CD14-positive monocyte (primary cell): ENCODE measurements around the gene CHEK1. TPM values are rescaled to one million over a fixed set of nuclear protein-coding genes. Genes with fewer than 3 reads are reported as not detected.

Source experiments
- DNase-seq, 3 donors: peaks; one replicate each; pipeline ENCODE4 v3.0.0-alpha.2; 2011 to 2022
- H2AFZ ChIP-seq: 2 replicates; pipeline ENCODE4 v1.6.0; 2012; ENCODE audit warnings: mild to moderate bottlenecking, low read depth, low read length, inconsistent platforms; ENCODE audit not compliant: insufficient read depth, poor library complexity, severe bottlenecking
- H3K27ac ChIP-seq, 2 donors: 1 replicate in 1 of 2; 2 replicates in 1 of 2; pipeline ENCODE4 v1.5.1; 2012 to 2013; ENCODE audit warnings: low read length in 2 of 2, control low read depth in 1 of 2, inconsistent platforms in 1 of 2, low read depth in 1 of 2, mild to moderate bottlenecking in 1 of 2
- H3K27me3 ChIP-seq, 2 donors: one replicate each; pipeline versions ENCODE4 v1.6.0 to v1.6.1; 2011 to 2013; ENCODE audit warnings: low read length in 2 of 2; ENCODE audit not compliant: control insufficient read depth in 2 of 2, insufficient read depth in 2 of 2
- H3K36me3 ChIP-seq, 2 donors: replicated peaks in 1 of 2; 1 replicate in 1 of 2; 2 replicates in 1 of 2; pipeline versions ENCODE4 v1.5.1 to v1.6.1; 2012 to 2013; ENCODE audit warnings: low read length in 2 of 2, control low read depth in 1 of 2, inconsistent platforms in 1 of 2, mild to moderate bottlenecking in 1 of 2; ENCODE audit not compliant: insufficient read depth in 2 of 2, control insufficient read depth in 1 of 2
- H3K4me1 ChIP-seq, 2 donors: 1 replicate in 1 of 2; 2 replicates in 1 of 2; pipeline versions ENCODE4 v1.5.1 to v1.6.1; 2012 to 2013; ENCODE audit warnings: low read length in 2 of 2, control low read depth in 1 of 2, inconsistent platforms in 1 of 2, mild to moderate bottlenecking in 1 of 2, moderate library complexity in 1 of 2; ENCODE audit not compliant: insufficient read depth in 2 of 2, control insufficient read depth in 1 of 2
- H3K4me2 ChIP-seq: replicated peaks from 2 replicates; pipeline ENCODE3; 2012; ENCODE audit warnings: low read length, moderate library complexity, mild to moderate bottlenecking; ENCODE audit not compliant: poor library complexity, severe bottlenecking; ENCODE audit errors: extremely low read depth
- H3K4me3 ChIP-seq, 3 experiments: fragments of 200-600 bp in 1 of 3; sonication (generic) in 1 of 3; replicated peaks in 1 of 3; 1 replicate in 2 of 3; 2 replicates in 1 of 3; pipeline ENCODE4 v1.5.1; 2011 to 2013; ENCODE audit warnings: low read length in 3 of 3, mild to moderate bottlenecking in 3 of 3, control low read depth in 2 of 3, low read depth in 2 of 3, inconsistent platforms in 1 of 3, moderate library complexity in 1 of 3
- H3K79me2 ChIP-seq: 2 replicates; pipeline ENCODE4 v1.6.0; 2012; ENCODE audit warnings: mild to moderate bottlenecking, control low read depth, inconsistent platforms, low read length, moderate library complexity; ENCODE audit not compliant: insufficient read depth
- H3K9ac ChIP-seq: 2 replicates; pipeline ENCODE4 v1.6.0; 2017; ENCODE audit warnings: low read length, mild to moderate bottlenecking; ENCODE audit not compliant: insufficient read depth, poor library complexity, severe bottlenecking
- H3K9me3 ChIP-seq, 2 donors: replicated peaks in 1 of 2; 1 replicate in 1 of 2; 2 replicates in 1 of 2; pipeline versions ENCODE4 v1.5.1 to v1.6.1; 2012 to 2013; ENCODE audit warnings: low read length in 2 of 2, control low read depth in 1 of 2; ENCODE audit not compliant: control insufficient read depth in 1 of 2, insufficient read depth in 1 of 2
- H4K20me1 ChIP-seq: 2 replicates; pipeline ENCODE4 v1.6.0; 2012; ENCODE audit warnings: mild to moderate bottlenecking, low read length, control low read depth, moderate library complexity; ENCODE audit not compliant: insufficient read depth
- H3K27ac Mint-ChIP-seq, 7 donors: one replicate each; pipeline ENCODE4 v1.8.0; 2020; ENCODE audit warnings: mild to moderate bottlenecking in 7 of 7, mixed read lengths in 7 of 7, moderate library complexity in 6 of 7, inconsistent platforms in 2 of 7
- H3K27me3 Mint-ChIP-seq, 3 donors: one replicate each; pipeline ENCODE4 v1.8.0; 2021 to 2022; ENCODE audit warnings: low read depth in 3 of 3, mild to moderate bottlenecking in 3 of 3, mixed read lengths in 3 of 3, moderate library complexity in 3 of 3, inconsistent platforms in 1 of 3
- H3K36me3 Mint-ChIP-seq, 2 donors: one replicate each; pipeline ENCODE4 v1.8.0; 2020; ENCODE audit warnings: mixed read lengths in 2 of 2, inconsistent platforms in 1 of 2, mild to moderate bottlenecking in 1 of 2
- H3K4me1 Mint-ChIP-seq: one replicate; pipeline ENCODE4 v1.8.0; 2020; ENCODE audit warnings: mild to moderate bottlenecking, mixed read lengths
- H3K4me3 Mint-ChIP-seq, 2 donors: one replicate each; pipeline ENCODE4 v1.8.0; 2020; ENCODE audit warnings: mild to moderate bottlenecking in 2 of 2, mixed read lengths in 2 of 2, moderate library complexity in 1 of 2
- H3K9me3 Mint-ChIP-seq, 7 donors: one replicate each; pipeline ENCODE4 v1.8.0; 2020 to 2022; ENCODE audit warnings: mixed read lengths in 7 of 7, mild to moderate bottlenecking in 6 of 7, moderate library complexity in 6 of 7, inconsistent platforms in 2 of 7
- CTCF ChIP-seq: fragments of 200-600 bp; IDR thresholded peaks from one replicate; pipeline ENCODE4 v1.8.0; 2022; ENCODE audit warnings: antibody characterized with exemption, mild to moderate bottlenecking
- WGBS: methylation state at CpG from one replicate; pipeline ENCODE4 v1.1.5; 2013; ENCODE audit warnings: missing lambda C conversion rate; ENCODE audit not compliant: insufficient coverage; 5-methylcytosine and 5-hydroxymethylcytosine counted together
- intact Hi-C, 2 donors: fragments of 100-400 bp; cut with micrococcal nuclease; formaldehyde crosslinking; loops; one replicate each; pipeline versions ENCODE4 v1.15.0 to v1.15.1; 2023
- polyA plus RNA-seq, 3 donors: library from polyadenylated mRNA; depleted of rRNA in 1 of 3; unstranded in 2 of 3; stranded (reverse) in 1 of 3; fragments of 300-500 nt in 2 of 3; fragments of >200 nt in 1 of 3; fragmentation: Illumina TruSeq in 2 of 3; gene quantifications; 1 replicate in 2 of 3; 2 replicates in 1 of 3; pipeline ENCODE4 v1.2.3, GENCODE V29; 2012 to 2021

Gene CHEK1
- polyA plus RNA-seq, 3 donors: 0.18 to 0.55 (median 0.43) TPM

DNA sequence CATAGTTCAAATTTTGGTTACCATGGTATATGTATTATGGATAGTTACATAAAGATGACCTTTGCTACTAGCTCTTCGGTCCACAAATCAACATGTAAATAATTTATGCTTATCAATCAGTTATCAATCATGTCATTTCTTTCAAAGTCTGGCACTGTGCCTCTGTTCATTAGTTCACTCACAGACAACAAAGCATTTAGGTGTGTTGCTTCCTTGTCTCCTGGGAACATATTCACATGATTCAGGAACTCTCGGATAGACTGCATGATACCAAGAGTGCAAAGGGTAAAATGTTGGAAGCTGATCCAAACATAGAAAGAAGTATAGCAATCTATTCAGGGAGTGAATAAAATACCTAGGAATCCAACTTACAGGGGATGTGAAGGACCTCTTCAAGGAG, 70.0 kb downstream of the CHEK1 start:
- H3K27ac Mint-ChIP-seq: no peak overlapping the region
- no peak for TF ChIP-seq CTCF
- Histone ChIP-seq H3K36me3 (no peaks in the 10 kb centered on the region), H3K4me3 (no peak overlapping the region), H3K4me1 (no peaks in the 10 kb centered on the region), H3K9ac (no peak overlapping the region), H3K79me2 (no peaks in the 10 kb centered on the region), H3K9me3 (no peaks in the 10 kb centered on the region), H2AFZ (no peak overlapping the region), H3K4me2 (no peak overlapping the region), H3K27me3 (no peaks in the 10 kb centered on the region), H3K27ac (no peak overlapping the region), H4K20me1 (no peaks in the 10 kb centered on the region)
- H3K9me3 Mint-ChIP-seq: peaks cover 0 to 4% (median 0%) of the 10 kb centered on the region in 7 donors
- no CpG with 5 or more reads among the region's 2 CpGs for WGBS
- no peak overlapping the region for H3K4me3 Mint-ChIP-seq
- no peaks in the 10 kb centered on the region for H3K4me1 Mint-ChIP-seq
- intact Hi-C loops: no loop called here
- DNase-seq: no peak
- peaks cover 0 to 5% (median 2%) of the 10 kb centered on the region in 3 donors for H3K27me3 Mint-ChIP-seq
- H3K36me3 Mint-ChIP-seq: no peaks in the 10 kb centered on the region

GRCh38 chr11:125701018-125701610, 76.2 kb downstream of the CHEK1 start:
- H2AFZ ChIP-seq: no peak overlapping the region
- DNase-seq: no peak
- Mint-ChIP-seq H3K4me1 (no peaks in the 10 kb centered on the region), H3K9me3 (peaks cover 2 to 12% (median 6%) of the 10 kb centered on the region in 7 donors), H3K36me3 (no peaks in the 10 kb centered on the region), H3K27me3 (peaks cover 5 to 10% (median 6%) of the 10 kb centered on the region in 3 donors), H3K4me3 (no peak overlapping the region), H3K27ac (no peak overlapping the region)
- no peak overlapping the region for H3K9ac ChIP-seq
- no peak overlapping the region for H3K4me2 ChIP-seq
- intact Hi-C loops: no loop called here
- no peak for TF ChIP-seq CTCF
- no peaks in the 10 kb centered on the region for H3K79me2 ChIP-seq
- H3K27ac ChIP-seq: no peak overlapping the region
- no CpG with 5 or more reads among the region's 6 CpGs for WGBS
- H3K27me3 ChIP-seq: no peaks in the 10 kb centered on the region
- no peaks in the 10 kb centered on the region for H3K9me3 ChIP-seq
- no peaks in the 10 kb centered on the region for H4K20me1 ChIP-seq
- no peaks in the 10 kb centered on the region for H3K36me3 ChIP-seq
- no peaks in the 10 kb centered on the region for H3K4me1 ChIP-seq
- no peak overlapping the region for H3K4me3 ChIP-seq
